ENCODE results near the gene ZNF655.

DNA sequence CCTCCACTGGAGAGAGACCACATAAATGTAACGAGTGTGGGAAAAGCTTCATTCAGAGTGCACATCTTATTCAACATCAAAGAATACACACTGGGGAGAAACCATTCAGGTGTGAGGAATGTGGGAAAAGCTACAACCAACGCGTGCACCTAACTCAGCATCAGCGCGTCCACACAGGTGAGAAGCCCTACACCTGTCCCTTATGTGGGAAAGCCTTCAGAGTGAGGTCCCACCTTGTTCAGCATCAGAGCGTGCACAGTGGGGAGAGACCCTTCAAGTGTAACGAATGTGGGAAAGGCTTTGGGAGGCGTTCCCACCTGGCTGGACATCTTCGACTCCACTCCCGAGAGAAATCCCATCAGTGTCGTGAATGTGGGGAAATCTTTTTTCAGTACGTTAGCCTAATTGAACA, 27.1 kb upstream of the ZNF655 start:
- TF ChIP-seq EZH2phosphoT487 (IDR thresholded peaks at IDR 0.05; ENCODE audit: insufficient read depth, low read depth) (no peak), EZH2 (IDR thresholded peaks at IDR 0.05; ENCODE audit: insufficient read depth, poor library complexity, severe bottlenecking) (no peak)

Measured in GM23248 (cell line).